Stimulated activated CD4-positive, alpha-beta T cell treated with anti-CD3 and anti-CD28 coated beads, Interleukin-4, amount 100 ng/mL, for 1 hour (primary cell): ENCODE measurements around the gene C18orf63.
"Not testable (repeated sequence)": the region's sequence is repeated elsewhere in the genome, so short reads cannot be mapped to it uniquely, and the experiment has no call there.

Experiments
- DNase-seq: peaks from one replicate; pipeline ENCODE4 v3.0.0-alpha.2; 2020

The C18orf63 gene

GRCh38 chr18:74286856-74287255 is 28.8 kb upstream of the C18orf63 start:
- no peak for DNase-seq

- DNase-seq = no peak
Observed at GRCh38 chr18:74288041-74288440, 27.6 kb upstream of the C18orf63 start.

GRCh38 chr18:74288730-74289129 is 26.9 kb upstream of the C18orf63 start:
- DNase-seq = no peak

- DNase-seq = no peak
Observed at GRCh38 chr18:74289137-74289536, 26.5 kb upstream of the C18orf63 start.

GRCh38 chr18:74290021-74290420 is 25.6 kb upstream of the C18orf63 start:
- no peak for DNase-seq

- peak; percentile 10 for DNase-seq
Observed at GRCh38 chr18:74290794-74291471, 24.7 kb upstream of the C18orf63 start.

GRCh38 chr18:74291472-74291770 is 24.2 kb upstream of the C18orf63 start:
- DNase-seq = no peak

GRCh38 chr18:74291771-74292540 is 23.7 kb upstream of the C18orf63 start, which contains the start of gene CYB5A:
CYB5A (minus strand) TSS chr18:74291963; CDS start chr18:74291875, 88 bp downstream.
- peak; percentile 99 for DNase-seq

- DNase-seq = no peak
Observed at GRCh38 chr18:74292541-74292858, 23.1 kb upstream of the C18orf63 start.

GRCh38 chr18:74292982-74293381 is 22.7 kb upstream of the C18orf63 start:
- DNase-seq = not testable (repeated sequence)

- DNase-seq = no peak
Observed at GRCh38 chr18:74294526-74294925, 21.1 kb upstream of the C18orf63 start.

GRCh38 chr18:74299162-74299561 is 16.5 kb upstream of the C18orf63 start:
- DNase-seq = no peak

GRCh38 chr18:74299746-74300145 is 15.9 kb upstream of the C18orf63 start:
- no peak for DNase-seq

GRCh38 chr18:74303306-74303705 is 12.3 kb upstream of the C18orf63 start:
- DNase-seq = no peak

GRCh38 chr18:74303936-74304335 is 11.7 kb upstream of the C18orf63 start:
- DNase-seq = no peak

- DNase-seq = no peak
Observed at GRCh38 chr18:74310411-74310810, 5.2 kb upstream of the C18orf63 start.

GRCh38 chr18:74311000-74311399 is 4.6 kb upstream of the C18orf63 start:
- no peak for DNase-seq

GRCh38 chr18:74314759-74315463 is 728 bp upstream of the C18orf63 start:
- no peak for DNase-seq

- no peak for DNase-seq
Observed at GRCh38 chr18:74316257-74317170, 875 bp downstream of the C18orf63 start.

- DNase-seq = no peak
Observed at GRCh38 chr18:74326231-74326630, 10.6 kb downstream of the C18orf63 start.

GRCh38 chr18:74326791-74327190 is 11.2 kb downstream of the C18orf63 start:
- DNase-seq = not testable (repeated sequence)

GRCh38 chr18:74328206-74328605 is 12.6 kb downstream of the C18orf63 start:
- DNase-seq = no peak

GRCh38 chr18:74329688-74330205 is 14.1 kb downstream of the C18orf63 start:
- no peak for DNase-seq
